H9 (cell line): Measurements from ENCODE around the gene ZKSCAN4. TPM values are rescaled to one million over a fixed set of nuclear protein-coding genes. Genes with fewer than 3 reads are reported as not detected.

ENCODE experiments used
- DNase-seq: peaks from one replicate; pipeline ENCODE4 v3.0.0-alpha.2; 2017
- H2AFZ ChIP-seq: one replicate; pipeline ENCODE4 v1.6.1; 2013; ENCODE audit warnings: mild to moderate bottlenecking, low read length, control low read depth, moderate library complexity
- H2AK5ac ChIP-seq: 2 replicates; pipeline ENCODE4 v1.6.1; 2013; ENCODE audit warnings: low read length, control low read depth, mixed read lengths; ENCODE audit not compliant: insufficient read length
- H2BK120ac ChIP-seq: one replicate; pipeline ENCODE4 v1.6.1; 2013; ENCODE audit warnings: low read depth, mild to moderate bottlenecking, low read length, control low read depth, inconsistent platforms; ENCODE audit not compliant: poor library complexity, severe bottlenecking
- H2BK12ac ChIP-seq: 2 replicates; pipeline ENCODE4 v1.6.1; 2013; ENCODE audit warnings: low read length, control low read depth, mixed read lengths, low read depth; ENCODE audit not compliant: insufficient read length
- H2BK15ac ChIP-seq: 2 replicates; pipeline ENCODE4 v1.6.1; 2013; ENCODE audit warnings: low read depth, low read length, control low read depth
- H2BK20ac ChIP-seq: one replicate; pipeline ENCODE4 v1.6.1; 2013; ENCODE audit warnings: low read depth, mild to moderate bottlenecking, low read length, control low read depth, inconsistent platforms; ENCODE audit not compliant: poor library complexity, severe bottlenecking
- H2BK5ac ChIP-seq: 2 replicates; pipeline ENCODE4 v1.6.1; 2013; ENCODE audit warnings: low read length, control low read depth, mixed read lengths; ENCODE audit not compliant: insufficient read length
- H3K14ac ChIP-seq: 2 replicates; pipeline ENCODE4 v1.6.1; 2013; ENCODE audit warnings: low read length, control low read depth; ENCODE audit not compliant: insufficient read depth
- H3K18ac ChIP-seq: 2 replicates; pipeline ENCODE4 v1.6.1; 2013; ENCODE audit warnings: low read depth, mild to moderate bottlenecking, mixed read lengths, low read length, control low read depth; ENCODE audit not compliant: insufficient read length
- H3K23ac ChIP-seq: 2 replicates; pipeline ENCODE4 v1.6.1; 2013; ENCODE audit warnings: low read length, control low read depth, mixed read lengths, low read depth; ENCODE audit not compliant: insufficient read length
- H3K23me2 ChIP-seq: 2 replicates; pipeline ENCODE4 v1.6.1; 2013; ENCODE audit warnings: low read depth, mild to moderate bottlenecking, mixed read lengths, low read length, control low read depth; ENCODE audit not compliant: insufficient read length, poor library complexity, severe bottlenecking
- H3K27ac ChIP-seq: 2 replicates; pipeline ENCODE4 v1.5.1; 2013; ENCODE audit warnings: low read length, control low read depth, mixed read lengths, low read depth; ENCODE audit not compliant: insufficient read length
- H3K27me3 ChIP-seq: 2 replicates; pipeline ENCODE4 v1.6.1; 2013; ENCODE audit warnings: low read length, control low read depth, inconsistent platforms; ENCODE audit not compliant: insufficient read depth
- H3K4ac ChIP-seq: 2 replicates; pipeline ENCODE4 v1.6.1; 2013; ENCODE audit warnings: low read depth, mild to moderate bottlenecking, control low read depth, inconsistent platforms, low read length, moderate library complexity
- H3K4me1 ChIP-seq: 2 replicates; pipeline ENCODE4 v1.6.1; 2013; ENCODE audit warnings: low read length, control low read depth, inconsistent platforms; ENCODE audit not compliant: insufficient read depth
- H3K4me2 ChIP-seq: 2 replicates; pipeline ENCODE4 v1.6.1; 2013; ENCODE audit warnings: low read length, control low read depth, mixed read lengths; ENCODE audit not compliant: insufficient read length, insufficient read depth
- H3K56ac ChIP-seq: 2 replicates; pipeline ENCODE4 v1.6.1; 2013; ENCODE audit warnings: low read depth, mild to moderate bottlenecking, mixed read lengths, low read length, control low read depth; ENCODE audit not compliant: insufficient read length
- H3K79me1 ChIP-seq: 2 replicates; pipeline ENCODE4 v1.6.1; 2013; ENCODE audit warnings: low read depth, mild to moderate bottlenecking, moderate library complexity, low read length, control low read depth, inconsistent platforms; ENCODE audit not compliant: insufficient read depth, poor library complexity, severe bottlenecking
- H3K79me2 ChIP-seq: 2 replicates; pipeline ENCODE4 v1.6.1; 2013; ENCODE audit warnings: low read length, control low read depth, inconsistent platforms; ENCODE audit not compliant: insufficient read depth
- H3K9ac ChIP-seq: 2 replicates; pipeline ENCODE4 v1.6.1; 2013; ENCODE audit warnings: low read length, control low read depth, mixed read lengths; ENCODE audit not compliant: insufficient read length; ENCODE audit errors: extremely low read depth
- H3K9me3 ChIP-seq: one replicate; pipeline ENCODE4 v1.6.1; 2013; ENCODE audit warnings: low read depth, low read length, inconsistent platforms; ENCODE audit not compliant: control insufficient read depth
- H3T11ph ChIP-seq: one replicate; pipeline ENCODE4 v1.6.1; 2013; ENCODE audit warnings: mild to moderate bottlenecking, low read length, control low read depth, inconsistent platforms
- H4K20me1 ChIP-seq: one replicate; pipeline ENCODE4 v1.6.1; 2013; ENCODE audit not compliant: control insufficient read depth, insufficient read length, insufficient read depth
- H4K5ac ChIP-seq: 2 replicates; pipeline ENCODE4 v1.6.1; 2013; ENCODE audit warnings: low read depth, mild to moderate bottlenecking, mixed read lengths, low read length, control low read depth; ENCODE audit not compliant: insufficient read length
- H4K8ac ChIP-seq: replicated peaks from 2 replicates; pipeline ENCODE4 v1.6.1; 2013; ENCODE audit warnings: low read length, control low read depth, mixed read lengths, low read depth; ENCODE audit not compliant: insufficient read length
- H4K91ac ChIP-seq: 2 replicates; pipeline ENCODE4 v1.6.1; 2013; ENCODE audit warnings: low read depth, mild to moderate bottlenecking, moderate library complexity, mixed read lengths, low read length, control low read depth; ENCODE audit not compliant: insufficient read length
- H3K27ac Mint-ChIP-seq, 3 experiments: 2 replicates in 2 of 3; 3 replicates in 1 of 3; pipeline ENCODE4 v1.8.0; 2020 to 2021; ENCODE audit warnings: mixed read lengths in 3 of 3, mild to moderate bottlenecking in 1 of 3, moderate library complexity in 1 of 3
- H3K27me3 Mint-ChIP-seq: 2 replicates; pipeline ENCODE4 v1.8.0; 2021; ENCODE audit warnings: low read depth, mild to moderate bottlenecking, moderate library complexity, mixed read lengths
- H3K36me3 Mint-ChIP-seq, 3 experiments: 2 replicates in 2 of 3; 3 replicates in 1 of 3; pipeline ENCODE4 v1.8.0; 2020 to 2021; ENCODE audit warnings: low read depth in 3 of 3, mixed read lengths in 3 of 3; ENCODE audit not compliant: insufficient read depth in 1 of 3
- H3K4me1 Mint-ChIP-seq, 2 experiments: 2 replicates each; pipeline ENCODE4 v1.8.0; 2020; ENCODE audit warnings: mixed read lengths in 2 of 2
- H3K4me3 Mint-ChIP-seq, 2 experiments: 2 replicates in 1 of 2; 3 replicates in 1 of 2; pipeline ENCODE4 v1.8.0; 2020 to 2021; ENCODE audit warnings: mild to moderate bottlenecking in 2 of 2, mixed read lengths in 2 of 2, moderate library complexity in 1 of 2
- H3K9me3 Mint-ChIP-seq, 2 experiments: 2 replicates in 1 of 2; 3 replicates in 1 of 2; pipeline ENCODE4 v1.8.0; 2020; ENCODE audit warnings: mild to moderate bottlenecking in 2 of 2, mixed read lengths in 2 of 2, moderate library complexity in 1 of 2
- CTCF ChIP-seq: fragments of 200-600 bp; sonication (generic); conservative IDR thresholded peaks from 3 replicates; pipeline ENCODE4 v1.8.0; 2021; ENCODE audit warnings: antibody characterized with exemption, mild to moderate bottlenecking
- WGBS: extraction: QIAGEN DNeasy Blood & Tissue Kit; methylation state at CpG from one replicate; pipeline ENCODE4 v1.1.7; 2013; ENCODE audit warnings: missing lambda C conversion rate, low lambda C conversion rate, mixed read lengths; ENCODE audit not compliant: insufficient read length; ENCODE audit errors: extremely low coverage; 5-methylcytosine and 5-hydroxymethylcytosine counted together
- total RNA-seq: library from RNA; stranded (reverse); gene quantifications from 2 replicates; pipeline ENCODE4 v1.2.1, GENCODE V29; 2021

ZKSCAN4 gene
- total RNA-seq, 1 experiment from 2014 or later: 8.8 TPM

- H4K91ac ChIP-seq: no peak overlapping the region
- H2BK15ac ChIP-seq: no peak overlapping the region
- no peak overlapping the region for H3K4ac ChIP-seq
- H3K4me1 ChIP-seq: no peaks in the 10 kb centered on the region
- H3K56ac ChIP-seq: no peak overlapping the region
- no peak for TF ChIP-seq CTCF
- H3K9me3 ChIP-seq: no peaks in the 10 kb centered on the region
- Mint-ChIP-seq H3K36me3 (peaks cover 0 to 8% (median 8%) of the 10 kb centered on the region in 3 experiments; a peak in 4 of 7 replicates), H3K9me3 (no peaks in the 10 kb centered on the region), H3K27ac (no peak overlapping the region), H3K27me3 (peaks cover 4% of the 10 kb centered on the region), H3K4me1 (peaks cover 0 to 3% of the 10 kb centered on the region in 2 experiments; a peak in 2 of 4 replicates), H3K4me3 (no peak overlapping the region)
- DNase-seq: no peak
- H3K18ac ChIP-seq: no peak overlapping the region
- H3K27ac ChIP-seq: no peak overlapping the region
- no peak overlapping the region for H4K8ac ChIP-seq
- no peak overlapping the region for H4K5ac ChIP-seq
- H2AK5ac ChIP-seq: no peak overlapping the region
- H3K23me2 ChIP-seq: peaks cover 4% of the 10 kb centered on the region
- H2BK120ac ChIP-seq: no peak overlapping the region
- H3K9ac ChIP-seq: peak overlapping the region; percentile 54
- no peaks in the 10 kb centered on the region for H4K20me1 ChIP-seq
- no peak overlapping the region for H2AFZ ChIP-seq
- no peak overlapping the region for H2BK20ac ChIP-seq
- H3K79me2 ChIP-seq: no peaks in the 10 kb centered on the region; the same call in 1 of the 2 replicates
- H3K79me1 ChIP-seq: no peaks in the 10 kb centered on the region
- H3K4me2 ChIP-seq: peak overlapping the region; percentile 66
- WGBS: 100% methylated on average over 1 of the region's 1 CpG
- H2BK12ac ChIP-seq: no peak overlapping the region
- H2BK5ac ChIP-seq: no peak overlapping the region
- no peak overlapping the region for H3T11ph ChIP-seq
- no peak overlapping the region for H3K23ac ChIP-seq
- H3K27me3 ChIP-seq: no peaks in the 10 kb centered on the region
- H3K14ac ChIP-seq: no peak overlapping the region
These were observed 15.6 kb upstream of the ZKSCAN4 start for GRCh38 chr6:28267695-28268059.
